Calu3 (cell line): ENCODE results near the gene CDKN1C. TPM values are rescaled to one million over a fixed set of nuclear protein-coding genes. Genes with fewer than 3 reads are reported as not detected.

Experiments used
- BruUV-seq: library from RNA; stranded (reverse); fragments of 400-500 nt; replicated peaks from 2 replicates; lab custom pipeline; 2021; lab: Mats Ljungman, UMichigan
- CTCF ChIA-PET: fragments of 300-600 bp; sonication (Branson Sonifier 250); formaldehyde crosslinking; loops from one replicate; lab custom pipeline; 2022; ENCODE audit warnings: antibody characterized with exemption; lab: Charles Lee
- DNase-seq: peaks from one replicate; pipeline ENCODE4 v3.0.0; 2022
- H3K27ac Mint-ChIP-seq: one replicate; pipeline ENCODE4 v1.8.0; 2022; ENCODE audit warnings: mixed read lengths; ENCODE audit not compliant: unreplicated experiment
- H3K27me3 Mint-ChIP-seq: one replicate; pipeline ENCODE4 v1.8.0; 2022; ENCODE audit warnings: mixed read lengths; ENCODE audit not compliant: unreplicated experiment
- H3K36me3 Mint-ChIP-seq: one replicate; pipeline ENCODE4 v1.8.0; 2022; ENCODE audit warnings: mild to moderate bottlenecking, moderate library complexity, mixed read lengths; ENCODE audit not compliant: insufficient read depth, unreplicated experiment
- H3K4me1 Mint-ChIP-seq: one replicate; pipeline ENCODE4 v1.8.0; 2022; ENCODE audit warnings: mild to moderate bottlenecking, low read depth, mixed read lengths; ENCODE audit not compliant: unreplicated experiment
- H3K4me3 Mint-ChIP-seq: one replicate; pipeline ENCODE4 v1.8.0; 2022; ENCODE audit warnings: mild to moderate bottlenecking, low read depth, moderate library complexity, mixed read lengths; ENCODE audit not compliant: unreplicated experiment
- H3K9me3 Mint-ChIP-seq: one replicate; pipeline ENCODE4 v1.8.0; 2022; ENCODE audit warnings: low read depth, mixed read lengths; ENCODE audit not compliant: unreplicated experiment
- CTCF ChIP-seq: fragments of 200-600 bp; IDR thresholded peaks from one replicate; pipeline ENCODE4 v1.8.0; 2022; ENCODE audit warnings: antibody characterized with exemption; ENCODE audit not compliant: unreplicated experiment
- intact Hi-C: fragments of 100-400 bp; cut with micrococcal nuclease; formaldehyde crosslinking; loops from one replicate; pipeline ENCODE4 v1.10.0; 2022; ENCODE audit not compliant: unreplicated experiment
- total RNA-seq: library from RNA; stranded (reverse); gene quantifications from 2 replicates; pipeline ENCODE4 v1.2.3, GENCODE V29; 2022

The CDKN1C gene
- total RNA-seq, 1 experiment from 2014 or later, result 2.4 TPM

- H3K4me3 Mint-ChIP-seq, result no peak overlapping the region
- H3K27me3 Mint-ChIP-seq, result peaks cover 21% of the 10 kb centered on the region
- H3K36me3 Mint-ChIP-seq, result no peaks in the 10 kb centered on the region
- H3K27ac Mint-ChIP-seq, result no peak overlapping the region
- CTCF ChIA-PET, result interaction anchor here (1.1 kb wide), 1 partner anchor 38 kb away, joined by 3 read pairs; no protein-coding TSS in a partner anchor
- no peak for DNase-seq
- no peak for TF ChIP-seq CTCF
- no peaks in the 10 kb centered on the region for H3K4me1 Mint-ChIP-seq
- no TSS peak for BruUV-seq
- intact Hi-C loops, result no loop called here
- no peaks in the 10 kb centered on the region for H3K9me3 Mint-ChIP-seq
Measured at GRCh38 chr11:2874963-2875362, 10.6 kb downstream of the CDKN1C start.

- intact Hi-C loops, result no loop called here
- CTCF ChIA-PET, result no interaction called here
- no peak overlapping the region for H3K27ac Mint-ChIP-seq
- H3K36me3 Mint-ChIP-seq, result no peaks in the 10 kb centered on the region
- TF ChIP-seq CTCF, result no peak
- DNase-seq, result no peak
- no peaks in the 10 kb centered on the region for H3K9me3 Mint-ChIP-seq
- H3K4me3 Mint-ChIP-seq, result no peak overlapping the region
- peaks cover 11% of the 10 kb centered on the region for H3K27me3 Mint-ChIP-seq
- no peaks in the 10 kb centered on the region for H3K4me1 Mint-ChIP-seq
- BruUV-seq, result no TSS peak
Measured at GRCh38 chr11:2870969-2871680, 14.4 kb downstream of the CDKN1C start.

GRCh38 chr11:2870460-2870859 lies 15.1 kb downstream of the CDKN1C start:
- no peaks in the 10 kb centered on the region for H3K9me3 Mint-ChIP-seq
- intact Hi-C loops, result no loop called here
- no TSS peak for BruUV-seq
- DNase-seq, result no peak
- no peak overlapping the region for H3K27ac Mint-ChIP-seq
- no peaks in the 10 kb centered on the region for H3K4me1 Mint-ChIP-seq
- H3K36me3 Mint-ChIP-seq, result no peaks in the 10 kb centered on the region
- TF ChIP-seq CTCF, result no peak
- H3K27me3 Mint-ChIP-seq, result peaks cover 12% of the 10 kb centered on the region
- CTCF ChIA-PET, result no interaction called here
- no peak overlapping the region for H3K4me3 Mint-ChIP-seq

GRCh38 chr11:2869561-2870427 lies 15.8 kb downstream of the CDKN1C start:
- H3K9me3 Mint-ChIP-seq, result no peaks in the 10 kb centered on the region
- H3K4me1 Mint-ChIP-seq, result no peaks in the 10 kb centered on the region
- DNase-seq, result no peak
- H3K4me3 Mint-ChIP-seq, result no peak overlapping the region
- no TSS peak for BruUV-seq
- no peak for TF ChIP-seq CTCF
- no peak overlapping the region for H3K27ac Mint-ChIP-seq
- peaks cover 18% of the 10 kb centered on the region for H3K27me3 Mint-ChIP-seq
- no peaks in the 10 kb centered on the region for H3K36me3 Mint-ChIP-seq
- intact Hi-C loops, result no loop called here
- CTCF ChIA-PET, result no interaction called here
